AG09319 (cell line): ENCODE measurements around the gene KCTD10.

Experiments used
- DNase-seq: peaks from one replicate; pipeline ENCODE4 v3.0.0-alpha.2; 2010; ENCODE audit warnings: low read depth; ENCODE audit errors: extremely low read depth
- TF ChIP-seq, protein P1 (sequence below): IDR thresholded peaks from 2 replicates; pipeline ENCODE4 v1.5.1; 2011; ENCODE audit warnings: low read depth, mild to moderate bottlenecking, inconsistent platforms, low read length, moderate library complexity

Gene KCTD10, protein sequence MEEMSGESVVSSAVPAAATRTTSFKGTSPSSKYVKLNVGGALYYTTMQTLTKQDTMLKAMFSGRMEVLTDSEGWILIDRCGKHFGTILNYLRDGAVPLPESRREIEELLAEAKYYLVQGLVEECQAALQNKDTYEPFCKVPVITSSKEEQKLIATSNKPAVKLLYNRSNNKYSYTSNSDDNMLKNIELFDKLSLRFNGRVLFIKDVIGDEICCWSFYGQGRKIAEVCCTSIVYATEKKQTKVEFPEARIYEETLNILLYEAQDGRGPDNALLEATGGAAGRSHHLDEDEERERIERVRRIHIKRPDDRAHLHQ

DNA sequence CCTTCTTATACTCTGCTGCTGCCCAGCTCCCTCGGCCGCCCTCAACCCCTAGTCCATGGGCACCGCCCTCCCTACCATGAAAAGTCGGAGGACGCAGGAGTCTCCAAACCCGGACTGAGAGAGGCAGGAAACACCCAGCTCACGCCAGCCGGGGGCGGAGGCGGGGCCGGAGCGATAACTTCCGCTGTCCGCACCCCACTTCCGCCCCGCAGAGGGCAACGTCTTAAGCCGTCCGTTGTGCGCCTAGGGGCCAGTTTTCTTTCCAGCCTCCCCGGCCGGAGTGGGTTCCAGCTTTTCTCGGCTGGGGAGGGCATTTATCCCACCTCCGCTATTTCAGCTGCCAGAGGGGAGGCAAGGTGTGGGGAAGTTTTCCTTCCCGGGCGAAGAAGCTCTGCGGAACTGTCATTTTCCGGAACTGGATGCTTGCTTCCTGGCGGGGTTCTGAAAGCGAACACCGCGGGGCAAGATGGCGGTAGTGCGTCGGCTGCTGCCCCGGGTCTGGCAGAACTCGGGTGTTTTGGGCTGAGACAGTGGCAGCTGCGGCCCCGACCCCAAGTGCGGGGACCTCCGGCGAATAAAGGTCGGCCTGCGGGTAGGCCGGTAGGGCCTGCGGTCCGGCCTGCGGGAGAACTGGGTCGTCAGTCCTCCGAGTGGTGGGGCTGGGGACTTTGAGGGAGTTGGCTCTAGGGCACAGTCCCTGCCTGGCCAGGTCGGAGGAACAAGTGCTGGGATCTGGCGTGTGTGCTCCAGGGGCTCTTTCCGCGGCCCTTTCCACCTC, at the start of gene KCTD10, which contains the start of gene UBE3B:
TSS of gene KCTD10 (minus strand) at position 116 of the 778 bp plus-strand sequence. CDS start at position 78, 38 bp downstream.
TSS of gene UBE3B (plus strand) at position 450 of the 778 bp plus-strand sequence. CDS start 5,918 bp downstream, outside the sequence.
- DNase-seq, result peak; percentile 84
- TF ChIP-seq, protein P1, sequence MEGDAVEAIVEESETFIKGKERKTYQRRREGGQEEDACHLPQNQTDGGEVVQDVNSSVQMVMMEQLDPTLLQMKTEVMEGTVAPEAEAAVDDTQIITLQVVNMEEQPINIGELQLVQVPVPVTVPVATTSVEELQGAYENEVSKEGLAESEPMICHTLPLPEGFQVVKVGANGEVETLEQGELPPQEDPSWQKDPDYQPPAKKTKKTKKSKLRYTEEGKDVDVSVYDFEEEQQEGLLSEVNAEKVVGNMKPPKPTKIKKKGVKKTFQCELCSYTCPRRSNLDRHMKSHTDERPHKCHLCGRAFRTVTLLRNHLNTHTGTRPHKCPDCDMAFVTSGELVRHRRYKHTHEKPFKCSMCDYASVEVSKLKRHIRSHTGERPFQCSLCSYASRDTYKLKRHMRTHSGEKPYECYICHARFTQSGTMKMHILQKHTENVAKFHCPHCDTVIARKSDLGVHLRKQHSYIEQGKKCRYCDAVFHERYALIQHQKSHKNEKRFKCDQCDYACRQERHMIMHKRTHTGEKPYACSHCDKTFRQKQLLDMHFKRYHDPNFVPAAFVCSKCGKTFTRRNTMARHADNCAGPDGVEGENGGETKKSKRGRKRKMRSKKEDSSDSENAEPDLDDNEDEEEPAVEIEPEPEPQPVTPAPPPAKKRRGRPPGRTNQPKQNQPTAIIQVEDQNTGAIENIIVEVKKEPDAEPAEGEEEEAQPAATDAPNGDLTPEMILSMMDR, result no peak; the same call in 1 of the 2 replicates

DNA sequence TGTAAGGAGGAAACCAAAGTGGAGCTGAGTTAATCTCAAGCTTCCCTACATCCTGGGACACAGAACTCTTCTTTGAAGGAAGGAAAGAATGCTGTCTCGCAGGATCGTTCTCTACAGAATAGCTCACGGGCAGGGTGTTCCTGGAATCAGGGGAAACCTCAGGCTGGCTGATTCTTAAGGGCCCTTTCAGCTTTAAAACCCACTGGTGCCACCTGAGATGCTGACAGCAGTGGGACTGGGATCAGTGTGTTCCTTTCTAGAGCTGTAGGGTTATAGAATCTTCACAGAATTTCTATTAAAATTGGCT, 48.1 kb upstream of the KCTD10 start:
- TF ChIP-seq, protein P1, result no peak
- no peak for DNase-seq

DNA sequence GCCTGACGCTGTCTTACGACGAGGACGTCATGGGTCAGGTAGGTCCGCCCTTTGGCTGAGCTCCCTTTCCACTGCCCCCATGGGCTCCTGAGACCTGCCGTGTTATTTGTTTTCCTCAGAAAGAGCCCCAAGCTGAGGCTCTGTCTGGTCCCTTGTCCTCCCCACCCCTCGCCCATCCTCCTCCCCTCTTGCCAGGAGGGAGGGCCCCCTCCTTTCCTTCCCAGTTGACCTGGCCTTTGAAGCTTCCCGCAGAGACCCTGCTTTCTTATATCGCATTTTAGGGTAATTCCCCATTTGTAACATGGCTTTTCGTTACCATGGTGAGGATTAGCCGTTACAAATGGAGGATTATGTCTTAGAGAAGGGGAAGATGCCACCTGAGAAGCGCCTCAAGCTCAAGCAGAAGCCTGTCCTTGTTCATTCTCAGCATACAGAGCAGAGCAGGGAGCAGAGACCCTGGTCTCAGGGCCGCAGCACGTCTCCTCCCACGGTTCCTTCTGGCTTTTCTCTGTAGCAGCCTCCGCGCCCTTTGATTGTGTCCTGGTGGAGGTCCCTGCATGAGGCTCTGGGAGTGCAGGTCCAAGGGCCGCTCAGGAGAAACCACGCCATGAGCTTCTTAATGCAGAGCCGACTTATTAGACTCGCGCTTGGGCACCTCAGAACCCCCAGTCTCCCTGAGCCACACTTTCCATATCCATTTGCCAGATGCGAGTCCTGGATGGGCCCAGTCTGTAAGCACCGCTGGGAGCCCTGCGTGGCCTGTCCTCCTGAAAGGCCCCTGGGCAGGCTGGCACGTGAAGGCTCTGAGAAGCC, 47.6 kb upstream of the KCTD10 start:
- TF ChIP-seq, protein P1, result no peak
- DNase-seq, result no peak

DNA sequence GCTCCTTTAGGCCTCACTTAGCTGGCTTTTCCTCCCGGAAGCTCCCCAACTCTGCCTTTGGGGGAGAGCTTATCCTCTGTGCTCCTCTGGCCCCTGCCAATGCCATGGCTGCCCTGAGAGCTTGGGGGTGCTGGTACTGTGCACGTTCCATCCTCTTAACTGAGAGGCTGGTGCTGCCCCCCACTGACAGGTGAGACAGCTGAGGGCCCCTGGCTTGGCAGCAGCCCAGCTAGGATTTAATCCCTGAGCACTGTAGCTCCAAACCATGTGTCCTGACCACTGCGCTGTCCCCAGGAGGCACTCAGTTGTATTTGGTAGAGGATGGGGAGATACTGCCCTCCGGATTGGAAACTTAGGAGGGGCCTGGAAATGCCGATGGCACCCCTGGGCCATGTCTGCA, 46.4 kb upstream of the KCTD10 start:
- no peak for DNase-seq
- TF ChIP-seq, protein P1, result no peak

DNA sequence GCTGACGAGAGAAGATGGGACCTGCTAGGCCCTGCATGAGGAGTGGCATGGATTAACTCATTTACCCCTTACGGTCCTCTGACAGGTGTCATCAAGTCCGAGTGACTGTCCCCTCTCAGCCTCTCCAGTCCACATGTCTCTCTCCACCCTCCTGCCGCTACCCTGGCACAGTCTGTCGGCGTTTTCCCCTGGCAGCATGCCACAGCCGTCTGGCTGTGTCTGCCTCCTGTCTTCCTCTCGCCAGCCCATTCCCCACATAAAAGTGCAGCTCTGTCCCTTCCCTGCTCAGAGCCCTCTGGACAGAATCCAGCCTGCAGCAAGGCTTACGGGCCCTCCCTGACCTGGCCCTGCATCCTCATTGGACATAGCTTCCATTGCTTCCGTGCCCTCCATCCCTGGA, 46.0 kb upstream of the KCTD10 start:
- TF ChIP-seq, protein P1, result no peak
- DNase-seq, result no peak

DNA sequence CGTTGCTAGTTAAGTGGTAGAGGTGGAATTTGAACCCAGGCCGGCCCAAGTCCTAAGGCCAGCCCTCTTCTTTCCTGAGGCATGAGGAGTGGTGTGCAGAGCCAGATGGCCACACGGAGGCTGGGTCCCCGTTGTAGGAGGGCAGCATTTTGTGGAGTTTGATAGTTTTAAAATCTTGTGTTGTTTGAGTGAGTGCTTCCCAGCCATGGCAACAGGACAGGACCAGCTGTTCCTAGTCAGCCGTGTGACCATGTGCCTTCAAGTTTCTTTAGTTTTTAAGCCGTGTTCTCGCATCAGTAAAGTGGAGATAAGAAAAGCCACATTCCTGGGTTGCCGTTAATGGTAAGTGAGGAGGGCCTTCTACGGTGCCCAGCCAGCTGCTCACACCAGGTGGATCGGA, 44.7 kb upstream of the KCTD10 start:
- TF ChIP-seq, protein P1, result no peak
- DNase-seq, result no peak
